GM19468 (cell line): Measurements from ENCODE around the gene ABTB2.

Experiments
- ATAC-seq: cut with Tn5 transposase; IDR thresholded peaks from one replicate; pipeline ENCODE4 v1.9.1; 2021; ENCODE audit warnings: mild to moderate bottlenecking, moderate library complexity, moderate number of reproducible peaks; ENCODE audit not compliant: unreplicated experiment; ENCODE audit errors: extremely low read depth

The ABTB2 gene

GRCh38 chr11:34299284-34299972, 58.4 kb downstream of the ABTB2 start:
- no peak for ATAC-seq

- no peak for ATAC-seq
Measured at GRCh38 chr11:34298871-34299270, 58.9 kb downstream of the ABTB2 start.

- ATAC-seq, result no peak
Measured at GRCh38 chr11:34296412-34296811, 61.4 kb downstream of the ABTB2 start.

GRCh38 chr11:34292546-34292945, 65.3 kb downstream of the ABTB2 start:
- ATAC-seq, result no peak

- ATAC-seq, result no peak
Measured at GRCh38 chr11:34292111-34292510, 65.7 kb downstream of the ABTB2 start.

GRCh38 chr11:34290926-34291325, 66.9 kb downstream of the ABTB2 start:
- no peak for ATAC-seq

GRCh38 chr11:34288492-34288891, 69.3 kb downstream of the ABTB2 start:
- no peak for ATAC-seq

GRCh38 chr11:34284811-34285481, 72.9 kb downstream of the ABTB2 start:
- no peak for ATAC-seq

GRCh38 chr11:34284156-34284555, 73.7 kb downstream of the ABTB2 start:
- ATAC-seq, result no peak

GRCh38 chr11:34280945-34281872, 76.6 kb downstream of the ABTB2 start:
- no peak for ATAC-seq

GRCh38 chr11:34278693-34279297, 79.0 kb downstream of the ABTB2 start:
- peak; percentile 19 for ATAC-seq

GRCh38 chr11:34278175-34278574, 79.6 kb downstream of the ABTB2 start:
- no peak for ATAC-seq

- ATAC-seq, result no peak
Measured at GRCh38 chr11:34277171-34277570, 80.6 kb downstream of the ABTB2 start.

- ATAC-seq, result no peak
Measured at GRCh38 chr11:34276352-34276864, 81.4 kb downstream of the ABTB2 start.

- ATAC-seq, result no peak
Measured at GRCh38 chr11:34275486-34275885, 82.3 kb downstream of the ABTB2 start.

GRCh38 chr11:34274712-34275398, 83.0 kb downstream of the ABTB2 start:
- ATAC-seq, result no peak

- no peak for ATAC-seq
Measured at GRCh38 chr11:34273099-34273498, 84.7 kb downstream of the ABTB2 start.

- no peak for ATAC-seq
Measured at GRCh38 chr11:34271727-34272126, 86.1 kb downstream of the ABTB2 start.

- ATAC-seq, result no peak
Measured at GRCh38 chr11:34270711-34271110, 87.1 kb downstream of the ABTB2 start.
